Activated CD4-positive, alpha-beta T cell treated with anti-CD3 and anti-CD28 coated beads, Interleukin-2, amount 50 U/mL, for 4 hours (primary cell): ENCODE measurements around the gene SHISA3.
"Not testable (repeated sequence)": the region's sequence is repeated elsewhere in the genome, so short reads cannot be mapped to it uniquely, and the experiment has no call there.

Experiments
- DNase-seq, 2 experiments: peaks; one replicate each; pipeline ENCODE4 v3.0.0-alpha.2; 2020

SHISA3 gene

GRCh38 chr4:42396752-42397634 lies at the start of gene SHISA3:
Gene SHISA3, plus strand, starts transcription at chr4:42397488. Its CDS starts 569 bp downstream, at chr4:42398057.
- DNase-seq: no peak

- DNase-seq: no peak
These were observed 49.0 kb upstream of the SHISA3 start for GRCh38 chr4:42348247-42348646.

- DNase-seq: no peak
These were observed 48.6 kb upstream of the SHISA3 start for GRCh38 chr4:42348692-42349091.

- DNase-seq: no peak
These were observed 46.6 kb upstream of the SHISA3 start for GRCh38 chr4:42350611-42351182.

GRCh38 chr4:42352049-42352448 lies 45.2 kb upstream of the SHISA3 start:
- DNase-seq: no peak

- no peak for DNase-seq
These were observed 40.0 kb upstream of the SHISA3 start for GRCh38 chr4:42357325-42357724.

- no peak for DNase-seq
These were observed 37.6 kb upstream of the SHISA3 start for GRCh38 chr4:42359711-42360110.

- DNase-seq: no peak
These were observed 37.0 kb upstream of the SHISA3 start for GRCh38 chr4:42360256-42360669.

- DNase-seq: no peak
These were observed 35.8 kb upstream of the SHISA3 start for GRCh38 chr4:42361456-42361855.

- no peak for DNase-seq
These were observed 34.7 kb upstream of the SHISA3 start for GRCh38 chr4:42362591-42362990.

- DNase-seq: no peak
These were observed 33.7 kb upstream of the SHISA3 start for GRCh38 chr4:42363614-42364013.

- no peak for DNase-seq
These were observed 32.8 kb upstream of the SHISA3 start for GRCh38 chr4:42364266-42365053.

- no peak for DNase-seq
These were observed 30.3 kb upstream of the SHISA3 start for GRCh38 chr4:42366959-42367358.

- DNase-seq: no peak
These were observed 27.8 kb upstream of the SHISA3 start for GRCh38 chr4:42369489-42369888.

- no peak for DNase-seq
These were observed 25.7 kb upstream of the SHISA3 start for GRCh38 chr4:42371305-42372252.

GRCh38 chr4:42372303-42372702 lies 25.0 kb upstream of the SHISA3 start:
- DNase-seq: not testable (repeated sequence)

GRCh38 chr4:42377497-42377896 lies 19.8 kb upstream of the SHISA3 start:
- DNase-seq: no peak

GRCh38 chr4:42381666-42382065 lies 15.6 kb upstream of the SHISA3 start:
- DNase-seq: no peak

- DNase-seq: no peak
These were observed 11.8 kb upstream of the SHISA3 start for GRCh38 chr4:42385516-42385915.

GRCh38 chr4:42390622-42391354 lies 6.5 kb upstream of the SHISA3 start:
- no peak for DNase-seq

- no peak for DNase-seq
These were observed 6.0 kb upstream of the SHISA3 start for GRCh38 chr4:42391355-42391664.

- no peak for DNase-seq
These were observed 5.3 kb upstream of the SHISA3 start for GRCh38 chr4:42391981-42392380.
